PC-9 (cell line): ENCODE results near the gene SHKBP1.

Experiments used
- EZH2 ChIP-seq: fragments of 200-600 bp; sonication (generic); IDR thresholded peaks from 2 replicates; pipeline ENCODE4 v1.8.0; 2017; ENCODE audit warnings: antibody characterized with exemption, low read depth
- TF ChIP-seq, protein P1 (sequence below): fragments of 200-600 bp; sonication (generic); conservative IDR thresholded peaks from 2 replicates; pipeline ENCODE4 v1.6.1; 2017; ENCODE audit warnings: mixed run types, antibody characterized with exemption, mild to moderate bottlenecking, moderate library complexity

DNA sequence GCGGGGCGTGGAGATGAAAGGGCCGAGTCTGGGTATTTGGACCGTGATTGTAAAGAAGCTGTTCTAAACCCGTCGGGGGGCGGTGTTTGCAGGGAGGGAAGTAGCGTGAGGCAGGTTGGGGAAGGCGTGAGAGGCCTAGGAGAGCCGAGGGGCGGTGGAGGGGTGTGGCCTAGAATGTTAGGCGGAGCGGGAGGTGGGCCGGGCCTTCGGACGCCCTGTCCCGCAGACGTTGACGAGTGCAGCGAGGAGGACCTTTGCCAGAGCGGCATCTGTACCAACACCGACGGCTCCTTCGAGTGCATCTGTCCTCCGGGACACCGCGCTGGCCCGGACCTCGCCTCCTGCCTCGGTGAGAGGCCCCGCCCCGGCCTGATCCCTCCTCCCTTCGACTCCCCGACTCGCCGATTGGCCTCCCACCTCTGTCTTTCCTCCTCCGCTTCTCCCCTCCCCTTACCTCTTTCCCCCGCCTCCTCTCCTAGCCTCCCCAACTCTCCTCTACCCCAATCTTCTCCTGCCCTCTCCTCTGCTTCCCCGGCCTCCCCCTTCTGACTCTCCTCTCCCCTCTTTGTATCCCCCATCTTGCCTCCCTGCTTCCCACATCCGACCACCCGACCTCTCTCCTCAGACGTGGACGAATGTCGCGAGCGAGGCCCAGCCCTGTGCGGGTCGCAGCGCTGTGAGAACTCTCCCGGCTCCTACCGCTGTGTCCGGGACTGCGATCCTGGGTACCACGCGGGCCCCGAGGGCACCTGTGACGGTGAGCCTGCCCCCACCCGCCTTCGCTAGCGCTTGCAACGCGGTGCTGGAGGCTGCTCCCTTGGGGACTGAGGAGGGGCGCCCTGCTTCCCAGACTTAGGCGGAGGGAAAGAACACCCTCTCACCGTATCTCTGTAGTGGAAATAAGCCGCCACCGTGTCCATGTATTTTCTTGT, 37.3 kb downstream of the SHKBP1 start:
- TF ChIP-seq, protein P1, sequence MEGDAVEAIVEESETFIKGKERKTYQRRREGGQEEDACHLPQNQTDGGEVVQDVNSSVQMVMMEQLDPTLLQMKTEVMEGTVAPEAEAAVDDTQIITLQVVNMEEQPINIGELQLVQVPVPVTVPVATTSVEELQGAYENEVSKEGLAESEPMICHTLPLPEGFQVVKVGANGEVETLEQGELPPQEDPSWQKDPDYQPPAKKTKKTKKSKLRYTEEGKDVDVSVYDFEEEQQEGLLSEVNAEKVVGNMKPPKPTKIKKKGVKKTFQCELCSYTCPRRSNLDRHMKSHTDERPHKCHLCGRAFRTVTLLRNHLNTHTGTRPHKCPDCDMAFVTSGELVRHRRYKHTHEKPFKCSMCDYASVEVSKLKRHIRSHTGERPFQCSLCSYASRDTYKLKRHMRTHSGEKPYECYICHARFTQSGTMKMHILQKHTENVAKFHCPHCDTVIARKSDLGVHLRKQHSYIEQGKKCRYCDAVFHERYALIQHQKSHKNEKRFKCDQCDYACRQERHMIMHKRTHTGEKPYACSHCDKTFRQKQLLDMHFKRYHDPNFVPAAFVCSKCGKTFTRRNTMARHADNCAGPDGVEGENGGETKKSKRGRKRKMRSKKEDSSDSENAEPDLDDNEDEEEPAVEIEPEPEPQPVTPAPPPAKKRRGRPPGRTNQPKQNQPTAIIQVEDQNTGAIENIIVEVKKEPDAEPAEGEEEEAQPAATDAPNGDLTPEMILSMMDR: no peak
- TF ChIP-seq EZH2: no peak
